Measurements from ENCODE around the gene FERMT1. TPM values are rescaled to one million over a fixed set of nuclear protein-coding genes. Genes with fewer than 3 reads are reported as not detected.

The FERMT1 gene
- total RNA-seq, 2 experiments from 2014 or later: not detected

DNA sequence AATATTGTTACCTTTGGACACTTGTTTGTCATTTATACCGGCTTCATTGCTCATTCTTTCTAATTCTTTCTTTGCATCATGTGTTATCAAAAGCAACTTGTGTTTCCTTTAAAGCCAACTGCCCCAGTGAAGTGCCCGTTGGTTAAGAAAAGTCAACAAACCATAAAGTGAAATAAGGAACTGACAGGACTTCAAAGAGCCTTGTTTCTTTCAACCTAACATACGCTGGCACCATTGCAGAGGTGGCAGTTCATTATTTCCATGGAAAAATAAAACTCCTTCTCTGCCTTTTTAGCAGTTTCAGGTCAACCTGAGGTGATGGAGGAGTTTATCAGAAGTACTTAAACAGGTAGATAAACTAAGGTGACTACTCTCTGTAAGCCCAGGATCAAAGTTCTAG lies 28.8 kb downstream of the FERMT1 start:
- intact Hi-C loops (cut with micrococcal nuclease; ENCODE audit: unreplicated experiment): no loop called here
- H3K9me2 ChIP-seq (ENCODE audit: insufficient read depth, low read length): no peaks in the 10 kb centered on the region
- H3K27ac ChIP-seq (ENCODE audit: low read depth, low read length, poor library complexity, severe bottlenecking): no peak overlapping the region
- no peaks in the 10 kb centered on the region for H4K20me1 ChIP-seq (ENCODE audit: insufficient read depth, low read length)
- H3K79me2 ChIP-seq (ENCODE audit: insufficient read depth, low read depth, low read length): no peaks in the 10 kb centered on the region
- POLR2A ChIA-PET: no interaction called here
- H3K4me3 ChIP-seq (ENCODE audit: low read depth, low read length, poor library complexity, severe bottlenecking): no peak overlapping the region
- DNase-seq (ENCODE audit: low spot score): peak; percentile 5
- CTCF ChIA-PET (ENCODE audit: unreplicated experiment): no interaction called here
- no peak overlapping the region for H2AFZ ChIP-seq (ENCODE audit: low read length)
- H3K9me3 ChIP-seq (ENCODE audit: low read length): no peaks in the 10 kb centered on the region
- no peaks in the 10 kb centered on the region for H3K36me3 ChIP-seq (ENCODE audit: insufficient read depth, low read length)
- H3K4me1 ChIP-seq (ENCODE audit: insufficient read depth, low read length, poor library complexity, severe bottlenecking): no peaks in the 10 kb centered on the region
- BruUV-seq (replicated peaks): no TSS peak
- TF ChIP-seq, protein P1, sequence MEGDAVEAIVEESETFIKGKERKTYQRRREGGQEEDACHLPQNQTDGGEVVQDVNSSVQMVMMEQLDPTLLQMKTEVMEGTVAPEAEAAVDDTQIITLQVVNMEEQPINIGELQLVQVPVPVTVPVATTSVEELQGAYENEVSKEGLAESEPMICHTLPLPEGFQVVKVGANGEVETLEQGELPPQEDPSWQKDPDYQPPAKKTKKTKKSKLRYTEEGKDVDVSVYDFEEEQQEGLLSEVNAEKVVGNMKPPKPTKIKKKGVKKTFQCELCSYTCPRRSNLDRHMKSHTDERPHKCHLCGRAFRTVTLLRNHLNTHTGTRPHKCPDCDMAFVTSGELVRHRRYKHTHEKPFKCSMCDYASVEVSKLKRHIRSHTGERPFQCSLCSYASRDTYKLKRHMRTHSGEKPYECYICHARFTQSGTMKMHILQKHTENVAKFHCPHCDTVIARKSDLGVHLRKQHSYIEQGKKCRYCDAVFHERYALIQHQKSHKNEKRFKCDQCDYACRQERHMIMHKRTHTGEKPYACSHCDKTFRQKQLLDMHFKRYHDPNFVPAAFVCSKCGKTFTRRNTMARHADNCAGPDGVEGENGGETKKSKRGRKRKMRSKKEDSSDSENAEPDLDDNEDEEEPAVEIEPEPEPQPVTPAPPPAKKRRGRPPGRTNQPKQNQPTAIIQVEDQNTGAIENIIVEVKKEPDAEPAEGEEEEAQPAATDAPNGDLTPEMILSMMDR (conservative IDR thresholded peaks at IDR 0.05; ENCODE audit: low read length): no peak
- no peak for TF ChIP-seq EZH2phosphoT487 (IDR thresholded peaks at IDR 0.05; ENCODE audit: borderline replicate concordance, low read depth, low read length)
- no peak overlapping the region for H3K4me2 ChIP-seq (ENCODE audit: low read length)

DNA sequence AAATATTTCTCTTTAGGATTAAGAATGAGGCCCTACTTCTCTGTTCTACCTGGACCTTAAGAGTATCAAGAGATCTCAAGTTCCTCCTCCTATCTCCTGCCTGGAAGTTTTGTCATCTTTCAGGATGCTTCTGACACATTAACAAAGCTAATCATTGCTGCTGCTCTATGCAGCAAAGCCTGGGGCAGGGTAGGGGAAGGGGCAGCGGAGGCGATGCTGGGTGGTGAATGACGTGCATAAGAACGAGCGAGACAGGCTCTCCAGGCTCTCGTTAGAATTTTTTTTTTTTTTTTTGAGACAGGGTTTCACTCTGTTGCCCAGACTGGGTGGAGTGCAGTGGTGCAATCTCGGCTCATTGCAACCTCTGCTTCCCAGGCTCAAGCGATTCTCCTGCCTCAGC lies 31.2 kb downstream of the FERMT1 start:
- no peaks in the 10 kb centered on the region for H3K4me1 ChIP-seq (ENCODE audit: insufficient read depth, low read length, poor library complexity, severe bottlenecking)
- H3K9me3 ChIP-seq (ENCODE audit: low read length): no peaks in the 10 kb centered on the region
- no peak for DNase-seq (ENCODE audit: low spot score)
- no TSS peak for BruUV-seq (replicated peaks)
- intact Hi-C loops (cut with micrococcal nuclease; ENCODE audit: unreplicated experiment): no loop called here
- POLR2A ChIA-PET: no interaction called here
- H2AFZ ChIP-seq (ENCODE audit: low read length): no peak overlapping the region
- H4K20me1 ChIP-seq (ENCODE audit: insufficient read depth, low read length): no peaks in the 10 kb centered on the region
- no peak overlapping the region for H3K4me3 ChIP-seq (ENCODE audit: low read depth, low read length, poor library complexity, severe bottlenecking)
- no peaks in the 10 kb centered on the region for H3K79me2 ChIP-seq (ENCODE audit: insufficient read depth, low read depth, low read length)
- TF ChIP-seq EZH2phosphoT487 (IDR thresholded peaks at IDR 0.05; ENCODE audit: borderline replicate concordance, low read depth, low read length): no peak
- TF ChIP-seq, protein P1 (conservative IDR thresholded peaks at IDR 0.05; ENCODE audit: low read length): no peak
- H3K27ac ChIP-seq (ENCODE audit: low read depth, low read length, poor library complexity, severe bottlenecking): no peak overlapping the region
- no peak overlapping the region for H3K4me2 ChIP-seq (ENCODE audit: low read length)
- H3K9me2 ChIP-seq (ENCODE audit: insufficient read depth, low read length): no peaks in the 10 kb centered on the region
- H3K36me3 ChIP-seq (ENCODE audit: insufficient read depth, low read length): no peaks in the 10 kb centered on the region
- CTCF ChIA-PET (ENCODE audit: unreplicated experiment): no interaction called here

DNA sequence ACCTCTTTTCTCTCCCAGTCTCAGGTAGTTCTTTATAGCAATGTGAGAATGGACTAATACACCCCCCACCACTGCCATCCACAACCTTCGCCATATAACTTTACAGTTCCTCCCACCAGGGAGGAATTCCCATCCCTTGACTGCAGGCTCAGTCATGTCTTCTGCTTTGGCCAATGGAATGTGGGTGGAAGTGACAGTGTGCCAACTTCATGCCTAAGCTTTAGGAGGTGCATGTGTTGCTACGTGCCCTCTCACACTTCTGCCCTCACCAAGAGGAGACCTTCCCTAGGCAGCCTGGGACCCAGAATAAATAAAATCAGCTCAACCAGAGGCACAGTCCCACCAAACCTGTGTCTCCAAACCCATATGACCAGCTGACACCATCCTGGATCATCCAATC lies 36.0 kb downstream of the FERMT1 start:
- H3K4me3 ChIP-seq (ENCODE audit: low read depth, low read length, poor library complexity, severe bottlenecking): no peak overlapping the region
- no peaks in the 10 kb centered on the region for H3K36me3 ChIP-seq (ENCODE audit: insufficient read depth, low read length)
- TF ChIP-seq EZH2phosphoT487 (IDR thresholded peaks at IDR 0.05; ENCODE audit: borderline replicate concordance, low read depth, low read length): no peak
- TF ChIP-seq, protein P1 (conservative IDR thresholded peaks at IDR 0.05; ENCODE audit: low read length): no peak
- POLR2A ChIA-PET: no interaction called here
- no peak overlapping the region for H3K4me2 ChIP-seq (ENCODE audit: low read length)
- DNase-seq (ENCODE audit: low spot score): no peak
- CTCF ChIA-PET (ENCODE audit: unreplicated experiment): interaction anchor here (0.5 kb wide), 1 partner anchor 617 kb away, joined by 3 read pairs; no protein-coding TSS in a partner anchor
- H3K9me2 ChIP-seq (ENCODE audit: insufficient read depth, low read length): no peaks in the 10 kb centered on the region
- no peak overlapping the region for H3K27ac ChIP-seq (ENCODE audit: low read depth, low read length, poor library complexity, severe bottlenecking)
- intact Hi-C loops (cut with micrococcal nuclease; ENCODE audit: unreplicated experiment): no loop called here
- no peaks in the 10 kb centered on the region for H3K9me3 ChIP-seq (ENCODE audit: low read length)
- BruUV-seq (replicated peaks): no TSS peak
- no peaks in the 10 kb centered on the region for H3K4me1 ChIP-seq (ENCODE audit: insufficient read depth, low read length, poor library complexity, severe bottlenecking)
- H3K79me2 ChIP-seq (ENCODE audit: insufficient read depth, low read depth, low read length): no peaks in the 10 kb centered on the region
- H4K20me1 ChIP-seq (ENCODE audit: insufficient read depth, low read length): no peaks in the 10 kb centered on the region
- no peak overlapping the region for H2AFZ ChIP-seq (ENCODE audit: low read length)
